Chondrocyte (in vitro differentiated cells): ENCODE results near the gene PPP1R11. TPM values are rescaled to one million over a fixed set of nuclear protein-coding genes. Genes with fewer than 3 reads are reported as not detected.

Experiments used
- DNase-seq: peaks from one replicate; pipeline ENCODE4 v3.0.0; 2021; ENCODE audit warnings: mixed read lengths, low spot score
- H3K27ac Mint-ChIP-seq: one replicate; pipeline ENCODE4 v1.8.0; 2021; ENCODE audit warnings: mild to moderate bottlenecking, moderate library complexity, mixed read lengths; ENCODE audit not compliant: unreplicated experiment
- H3K27me3 Mint-ChIP-seq: 2 replicates; pipeline ENCODE4 v1.8.0; 2021; ENCODE audit warnings: low read depth, mixed read lengths
- H3K36me3 Mint-ChIP-seq: 2 replicates; pipeline ENCODE4 v1.8.0; 2021; ENCODE audit warnings: low read depth, mixed read lengths
- H3K4me1 Mint-ChIP-seq: 2 replicates; pipeline ENCODE4 v1.8.0; 2021; ENCODE audit warnings: low read depth, mild to moderate bottlenecking, mixed read lengths
- H3K4me3 Mint-ChIP-seq: one replicate; pipeline ENCODE4 v1.8.0; 2021; ENCODE audit warnings: mild to moderate bottlenecking, moderate library complexity, mixed read lengths; ENCODE audit not compliant: unreplicated experiment
- H3K9me3 Mint-ChIP-seq: 2 replicates; pipeline ENCODE4 v1.8.0; 2021; ENCODE audit warnings: low read depth, mixed read lengths
- CTCF ChIP-seq: fragments of 200-600 bp; sonication (generic); IDR thresholded peaks from 2 replicates; pipeline ENCODE4 v1.5.0; 2021; ENCODE audit warnings: antibody characterized with exemption, mild to moderate bottlenecking, moderate library complexity
- total RNA-seq: library from RNA; stranded (reverse); gene quantifications from 3 replicates; pipeline ENCODE4 v1.2.1, GENCODE V29; 2021

Gene PPP1R11
- total RNA-seq, 1 donor from 2014 or later, result 47.1 TPM

GRCh38 chr6:30044630-30045029, 22.4 kb upstream of the PPP1R11 start:
- no peaks in the 10 kb centered on the region for H3K27me3 Mint-ChIP-seq

GRCh38 chr6:30047220-30047619, 19.8 kb upstream of the PPP1R11 start:
- Mint-ChIP-seq H3K36me3 (no peaks in the 10 kb centered on the region), H3K4me3 (no peak overlapping the region), H3K4me1 (peaks cover 23% of the 10 kb centered on the region), H3K9me3 (no peaks in the 10 kb centered on the region), H3K27ac (no peak overlapping the region), H3K27me3 (no peaks in the 10 kb centered on the region)
- TF ChIP-seq CTCF, result no peak
- DNase-seq, result no peak

More at GRCh38 chr6:30044630-30045029, 22.4 kb upstream of the PPP1R11 start:
- Mint-ChIP-seq H3K4me3 (no peak overlapping the region), H3K27ac (peak overlapping the region; percentile 30), H3K9me3 (no peaks in the 10 kb centered on the region), H3K36me3 (no peaks in the 10 kb centered on the region), H3K4me1 (peaks cover 23% of the 10 kb centered on the region)
- DNase-seq, result no peak
- TF ChIP-seq CTCF, result no peak

- no peak overlapping the region for H3K4me3 Mint-ChIP-seq
- no peak overlapping the region for H3K27ac Mint-ChIP-seq
- no peak for TF ChIP-seq CTCF
- no peak for DNase-seq
- peaks cover 3% of the 10 kb centered on the region for H3K36me3 Mint-ChIP-seq
- H3K9me3 Mint-ChIP-seq, result no peaks in the 10 kb centered on the region
- H3K4me1 Mint-ChIP-seq, result no peaks in the 10 kb centered on the region
- no peaks in the 10 kb centered on the region for H3K27me3 Mint-ChIP-seq
These were observed 13.3 kb upstream of the PPP1R11 start for GRCh38 chr6:30053682-30054081.

- TF ChIP-seq CTCF, result no peak
- Mint-ChIP-seq H3K4me1 (peaks cover 11% of the 10 kb centered on the region), H3K36me3 (peaks cover 3% of the 10 kb centered on the region), H3K27me3 (no peaks in the 10 kb centered on the region), H3K4me3 (no peak overlapping the region), H3K9me3 (no peaks in the 10 kb centered on the region), H3K27ac (no peak overlapping the region)
- no peak for DNase-seq
These were observed 11.5 kb upstream of the PPP1R11 start for GRCh38 chr6:30055513-30055912.

GRCh38 chr6:30060606-30061091, 6.3 kb upstream of the PPP1R11 start:
- H3K4me3 Mint-ChIP-seq, result peak overlapping the region; percentile 98
- H3K27ac Mint-ChIP-seq, result peak overlapping the region; percentile 97
- peaks cover 5% of the 10 kb centered on the region for H3K36me3 Mint-ChIP-seq
- H3K9me3 Mint-ChIP-seq, result no peaks in the 10 kb centered on the region
- no peak for TF ChIP-seq CTCF
- no peaks in the 10 kb centered on the region for H3K27me3 Mint-ChIP-seq
- DNase-seq, result no peak
- peaks cover 30% of the 10 kb centered on the region for H3K4me1 Mint-ChIP-seq
